Stimulated activated CD8-positive, alpha-beta memory T cell treated with anti-CD3 and anti-CD28 coated beads, Interleukin-2, amount 100 ng/mL, for 48 hours (primary cell): ENCODE measurements around the gene PRKCA.

Experiments
- DNase-seq, 2 donors: peaks; one replicate each; pipeline ENCODE4 v3.0.0-alpha.2; 2020; ENCODE audit warnings: low read depth in 2 of 2

The PRKCA gene

DNA sequence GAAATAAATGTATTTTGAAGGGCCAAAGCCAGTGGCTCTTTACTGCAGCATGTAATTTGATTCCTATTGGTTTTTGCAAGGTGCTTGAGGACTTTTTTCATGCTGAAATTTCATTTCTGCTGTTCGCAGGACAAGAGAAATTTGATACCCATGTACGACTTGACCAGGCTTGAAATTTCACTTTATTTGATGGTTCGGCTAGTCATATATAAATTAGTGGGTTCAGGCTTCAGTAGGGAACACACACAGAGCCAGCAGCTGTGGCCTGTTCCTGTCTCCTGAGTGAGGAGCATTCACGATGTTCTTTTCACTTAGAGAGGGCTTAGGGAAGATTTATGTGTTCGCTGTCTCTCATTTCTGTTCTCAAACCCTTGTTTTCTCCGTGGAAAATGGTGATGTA is 274.1 kb downstream of the PRKCA start:
- no peak for DNase-seq

GRCh38 chr17:66577041-66577440 is 274.6 kb downstream of the PRKCA start:
- no peak for DNase-seq

DNA sequence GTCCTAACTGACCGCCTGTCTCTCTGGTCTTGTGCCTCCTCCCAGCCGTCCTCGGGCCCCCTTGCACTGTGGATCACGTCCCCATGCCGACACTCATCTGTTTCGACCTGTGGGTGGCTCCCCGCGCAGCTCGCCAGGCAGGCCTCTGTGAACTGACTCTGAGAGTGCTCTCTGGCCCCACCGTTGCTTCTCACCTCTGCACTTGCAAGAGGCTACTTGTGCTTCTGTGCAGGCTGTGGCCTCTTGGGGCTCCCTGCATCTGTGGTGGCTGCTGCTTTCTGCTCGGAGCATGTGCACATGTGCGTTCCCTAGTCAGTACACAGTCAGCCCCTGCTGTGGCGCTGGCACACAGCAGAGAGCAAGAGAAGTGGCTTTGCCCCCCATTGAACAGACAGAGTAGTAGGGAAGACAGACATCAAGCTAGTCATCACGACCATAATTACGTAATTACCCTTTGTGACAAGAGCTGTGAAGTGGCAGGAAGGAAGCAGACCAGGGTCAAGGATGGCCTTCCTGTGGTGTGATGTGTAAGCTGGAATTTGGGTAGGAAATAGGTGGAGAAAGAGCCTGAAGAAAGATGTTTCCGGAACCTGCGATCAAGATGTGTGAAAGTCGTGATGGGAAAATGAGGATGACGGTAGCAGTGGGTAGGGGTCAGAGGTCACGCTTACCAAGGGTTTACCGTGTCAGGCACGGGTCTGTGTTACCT is 276.5 kb downstream of the PRKCA start:
- DNase-seq: no peak

DNA sequence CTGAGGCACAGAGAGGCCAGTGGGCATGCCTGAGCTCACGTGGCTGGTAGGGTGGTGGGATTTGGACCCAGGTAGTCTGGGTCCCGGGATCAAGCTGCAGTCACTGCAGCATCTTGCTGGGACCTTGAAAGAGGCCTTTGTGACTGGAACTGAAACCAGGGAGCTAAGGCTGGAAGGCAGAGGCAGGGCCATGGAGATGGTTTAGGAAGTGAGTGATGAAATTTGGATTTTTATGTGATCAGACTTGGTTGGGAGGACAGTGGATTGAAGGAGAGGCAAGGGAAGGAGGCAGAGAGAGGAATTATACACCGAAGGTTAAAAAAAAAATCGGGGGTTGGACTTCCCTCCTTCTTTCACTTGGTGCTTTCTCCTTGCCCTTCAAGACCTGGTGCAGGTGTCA is 277.1 kb downstream of the PRKCA start:
- DNase-seq: no peak

DNA sequence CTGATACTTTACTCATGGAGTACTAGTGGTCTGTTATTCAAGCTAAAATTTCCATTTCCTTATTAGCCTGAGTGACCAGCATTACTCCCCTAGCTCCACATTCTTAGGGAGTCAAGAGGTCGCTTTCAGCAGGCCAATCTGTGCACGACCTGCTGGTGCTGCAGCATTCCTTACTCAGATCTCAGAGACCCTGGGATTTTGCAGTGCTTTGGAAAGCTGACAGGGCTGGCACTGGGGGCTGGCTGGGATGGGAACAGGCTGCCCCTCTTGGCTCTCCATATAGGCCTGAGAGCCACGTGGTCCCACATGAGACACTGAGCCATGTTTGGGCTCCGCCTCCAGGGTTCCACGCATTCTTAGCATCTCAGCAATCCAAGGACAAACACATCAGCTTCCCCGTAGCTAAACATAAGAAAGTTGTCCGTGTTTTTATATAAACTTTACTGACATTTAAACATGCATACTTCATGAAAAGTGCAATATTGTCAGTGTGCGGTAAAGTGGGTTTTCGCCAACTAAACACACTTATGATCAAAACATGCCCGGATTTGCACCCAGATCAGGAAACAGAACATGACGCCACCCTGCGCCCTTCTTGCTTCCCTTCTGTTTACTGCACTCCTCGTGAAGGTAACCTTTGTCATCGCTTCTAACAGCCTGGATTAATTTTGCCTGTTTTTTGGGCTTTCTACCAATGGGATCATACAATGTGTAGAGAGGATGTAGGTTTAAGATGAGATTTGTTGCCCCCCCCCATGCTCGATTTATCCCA is 278.0 kb downstream of the PRKCA start:
- DNase-seq: no peak

DNA sequence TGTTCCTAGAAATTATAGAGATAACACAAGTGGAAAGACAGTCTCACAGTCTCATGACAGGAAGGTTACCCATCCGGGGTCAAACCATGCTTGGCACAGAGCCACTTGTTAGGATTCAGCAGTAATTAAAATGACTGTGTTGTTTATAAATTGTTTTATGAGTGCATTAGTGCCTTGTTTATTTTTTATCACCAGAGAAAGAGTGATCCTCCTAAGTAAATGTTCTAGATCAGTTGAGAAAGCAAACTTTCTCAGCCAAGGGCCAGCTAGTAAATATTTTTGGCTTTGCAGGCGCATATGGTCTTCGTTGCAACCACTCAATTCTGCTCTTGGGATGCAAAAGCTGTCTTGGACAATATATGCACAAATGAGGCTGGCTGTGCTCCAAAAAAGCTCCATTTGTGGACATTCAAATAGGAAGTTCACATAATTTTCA is 278.6 kb downstream of the PRKCA start:
- no peak for DNase-seq

DNA sequence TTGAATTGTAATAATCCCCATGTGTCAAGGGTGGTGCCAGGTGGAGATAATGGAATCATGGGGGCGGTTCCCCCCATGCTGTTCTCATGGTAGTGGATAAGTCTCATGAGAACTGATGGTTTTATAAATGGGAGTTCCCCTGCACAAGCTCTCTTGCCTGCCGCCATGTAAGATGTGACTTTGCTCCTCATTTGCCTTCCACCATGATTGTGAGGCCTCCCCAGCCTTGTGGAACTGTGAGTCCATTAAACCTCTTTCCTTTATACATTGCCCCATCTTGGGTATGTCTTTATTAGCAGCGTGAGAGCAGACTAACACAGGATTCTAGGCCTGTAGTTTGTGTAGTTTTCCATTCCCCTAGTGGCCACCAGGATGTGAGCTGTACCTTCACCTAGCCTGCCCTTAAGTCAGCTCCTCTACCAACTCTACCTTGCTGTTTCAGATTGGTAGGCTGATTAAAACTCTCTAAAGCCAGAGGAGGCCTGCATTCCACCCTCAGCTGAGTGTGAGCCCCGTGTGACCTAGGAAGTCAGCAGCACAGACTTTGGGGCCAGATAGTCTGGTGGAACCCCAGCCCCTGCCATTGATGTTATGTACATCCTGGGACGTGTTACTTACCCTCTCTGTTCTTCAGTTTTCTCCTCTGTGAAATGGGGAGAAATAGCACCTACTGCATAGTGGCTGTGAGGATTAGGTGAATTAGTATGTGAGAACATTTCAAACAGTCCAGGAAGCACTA is 280.1 kb downstream of the PRKCA start:
- no peak for DNase-seq

DNA sequence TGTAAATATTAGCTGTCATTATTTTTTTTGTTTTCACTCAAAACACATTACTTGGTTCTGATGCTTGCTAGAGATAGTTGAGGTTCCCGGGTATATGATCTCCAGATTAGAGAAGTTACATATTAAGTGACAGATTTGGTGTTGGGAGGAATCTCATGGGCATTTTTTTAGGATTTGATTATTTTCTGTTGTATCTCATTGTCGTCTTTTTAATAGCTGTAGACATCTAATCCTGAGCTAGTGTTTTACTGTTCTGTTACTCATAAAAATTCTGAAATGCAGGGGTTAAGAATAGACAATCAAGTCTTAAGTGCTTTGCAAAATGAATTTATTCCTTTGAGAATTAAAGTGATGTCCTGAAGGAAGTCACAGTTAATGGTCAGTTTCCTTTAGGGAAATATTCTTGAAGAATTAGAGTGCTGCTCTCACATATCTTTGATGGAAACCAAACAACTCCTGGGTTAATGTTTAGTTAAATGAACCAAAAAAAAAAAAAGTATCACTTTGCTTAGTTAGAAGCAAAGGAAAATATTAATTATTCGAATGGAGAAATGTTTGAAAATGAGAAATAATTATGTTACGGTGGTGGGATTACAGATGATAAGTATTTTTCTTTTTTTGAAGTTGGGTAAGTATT is 280.8 kb downstream of the PRKCA start:
- no peak for DNase-seq

DNA sequence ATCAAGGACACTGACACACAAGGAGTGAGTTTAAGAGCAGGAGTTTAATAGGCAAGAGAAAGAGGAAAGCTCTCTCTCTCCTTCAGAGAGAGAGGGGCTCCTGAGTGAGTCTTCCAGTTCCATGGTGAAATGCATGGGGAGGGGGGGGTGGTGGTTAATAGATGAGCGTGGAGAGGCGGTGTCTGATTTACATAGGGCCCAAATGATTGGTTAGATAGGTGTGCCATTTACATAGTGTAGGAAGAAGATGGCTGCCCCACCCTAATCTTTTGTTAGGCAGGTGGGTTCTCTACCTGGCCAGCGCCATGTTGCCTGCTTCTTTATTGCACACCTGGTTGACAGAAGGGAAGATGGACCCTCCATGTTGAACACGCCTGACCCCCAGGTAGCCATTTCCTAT is 282.5 kb downstream of the PRKCA start:
- DNase-seq: no peak

DNA sequence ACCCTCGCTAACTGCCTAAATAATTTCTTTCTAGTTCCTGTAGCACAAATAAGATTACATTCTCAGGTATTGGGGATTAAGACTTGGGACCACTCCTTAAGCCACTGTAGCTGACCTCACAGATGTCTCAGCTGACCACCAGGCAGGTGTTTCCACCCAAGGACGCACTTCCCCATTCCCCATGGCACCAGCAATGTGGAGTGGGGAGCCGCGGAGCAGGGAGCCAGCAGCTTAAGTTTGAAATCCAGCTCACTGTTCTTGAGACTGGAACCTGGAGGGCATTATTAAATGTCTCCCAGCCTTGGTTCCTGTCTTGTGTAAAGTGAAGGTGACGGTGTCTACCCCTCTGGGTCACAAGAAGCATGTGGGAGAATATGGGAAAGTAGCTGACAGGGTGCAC is 283.1 kb downstream of the PRKCA start:
- no peak for DNase-seq

DNA sequence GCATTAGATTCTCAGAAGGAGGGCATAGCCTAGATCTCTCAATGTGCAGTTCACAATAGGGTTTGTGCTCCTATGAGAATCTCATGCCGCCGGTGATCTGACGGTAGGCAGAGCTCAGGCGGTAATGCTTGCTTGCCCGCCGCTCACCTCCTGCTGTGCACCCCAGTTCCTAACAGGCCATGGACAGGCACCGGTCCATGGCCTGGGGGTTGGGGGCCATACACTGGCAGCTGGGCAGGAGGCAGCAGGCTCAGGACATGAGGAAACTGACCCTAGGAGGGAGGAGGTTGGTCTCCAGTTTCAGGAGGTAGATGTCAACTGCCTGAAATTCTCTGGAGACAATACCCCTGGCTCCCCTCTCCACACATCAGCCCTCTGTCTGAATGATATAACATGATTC is 287.5 kb downstream of the PRKCA start:
- no peak for DNase-seq

GRCh38 chr17:66593116-66593515 is 290.7 kb downstream of the PRKCA start:
- no peak for DNase-seq

- DNase-seq: no peak
These were observed 293.5 kb downstream of the PRKCA start for GRCh38 chr17:66595893-66596292.

GRCh38 chr17:66602659-66603384 is 300.4 kb downstream of the PRKCA start:
- DNase-seq: no peak

DNA sequence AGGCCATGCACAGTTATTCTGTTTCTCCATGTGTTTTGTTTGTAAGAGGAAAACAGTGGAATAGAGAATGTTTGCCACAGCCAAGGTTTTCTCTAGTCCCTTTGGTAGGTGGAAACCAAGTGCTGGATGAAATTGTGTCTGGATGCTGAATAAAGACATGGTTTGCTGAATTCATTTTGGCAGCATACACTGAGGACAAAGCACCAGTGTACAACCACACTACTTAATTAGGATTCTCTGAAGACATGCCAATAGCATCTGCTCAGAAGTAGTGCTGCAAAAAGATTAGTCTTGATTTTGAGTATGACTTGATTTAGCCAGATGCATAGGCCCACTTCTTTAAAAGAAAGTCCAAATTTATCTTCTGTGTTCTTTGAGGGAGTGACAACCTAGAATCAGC is 302.0 kb downstream of the PRKCA start:
- DNase-seq: no peak

DNA sequence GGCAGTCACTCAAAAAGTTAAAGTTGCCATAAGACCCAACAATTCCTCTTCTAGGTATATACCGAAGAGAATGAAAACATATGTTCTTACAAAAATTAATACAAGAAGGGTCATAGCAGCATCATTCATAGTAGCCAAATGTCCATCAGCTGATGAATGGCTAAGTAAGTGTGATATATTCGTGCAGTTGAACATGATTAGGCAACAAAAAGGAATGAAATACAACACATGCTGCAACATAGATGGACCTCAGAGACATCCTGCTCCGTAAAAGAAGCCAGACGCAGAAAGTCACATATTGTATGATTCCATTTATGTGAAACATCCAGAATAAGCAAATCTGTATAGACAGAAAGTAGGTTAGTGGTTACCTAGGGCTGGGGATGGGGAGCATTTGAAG is 303.1 kb downstream of the PRKCA start:
- DNase-seq: no peak

- DNase-seq: no peak
These were observed 308.1 kb downstream of the PRKCA start for GRCh38 chr17:66610361-66611133.

GRCh38 chr17:66611397-66611796 is 309.0 kb downstream of the PRKCA start:
- DNase-seq: no peak

- DNase-seq: no peak
These were observed 310.6 kb downstream of the PRKCA start for GRCh38 chr17:66612993-66613392.

DNA sequence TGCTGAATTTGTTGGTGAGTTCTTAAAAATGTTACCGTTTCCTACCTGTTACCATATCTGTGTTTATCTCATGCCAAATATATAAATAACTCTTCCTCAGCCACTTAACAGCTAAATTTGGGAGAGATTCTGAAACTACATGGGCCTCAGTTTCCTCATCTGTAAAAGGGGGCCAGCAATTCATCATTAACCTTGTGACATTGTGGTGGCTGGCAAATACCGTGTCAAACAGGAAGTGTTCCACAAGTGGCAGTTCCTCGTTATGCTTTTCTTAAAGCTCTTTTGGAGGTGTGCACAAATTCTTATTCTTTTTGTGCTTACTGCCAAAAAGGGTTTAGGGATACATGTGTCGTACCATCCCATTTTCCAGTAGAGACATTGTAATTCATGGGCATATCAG is 312.1 kb downstream of the PRKCA start:
- DNase-seq: no peak

DNA sequence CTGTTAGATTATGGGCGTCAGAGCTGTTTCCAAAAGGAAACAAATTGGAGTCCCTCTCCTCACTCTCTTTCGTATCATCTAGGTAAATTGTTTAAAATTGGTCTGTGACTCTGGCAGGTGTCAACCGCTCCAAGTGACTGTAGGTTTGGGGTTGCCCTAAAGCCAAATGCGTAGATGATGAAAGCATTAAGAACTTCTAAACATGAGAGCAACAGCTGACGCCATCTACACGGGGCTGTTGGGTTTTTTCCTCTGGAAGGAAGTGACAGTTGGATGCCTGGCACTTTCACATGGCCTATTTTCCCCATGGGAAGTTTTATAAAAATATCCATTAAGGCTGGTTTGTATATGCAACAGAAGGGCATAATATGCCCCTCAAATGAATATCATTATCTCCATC is 316.8 kb downstream of the PRKCA start:
- DNase-seq: no peak
